HG02623 (cell line): ENCODE data around the gene NWD2.

Experiments used
- ATAC-seq: cut with Tn5 transposase; IDR thresholded peaks from one replicate; pipeline ENCODE4 v1.9.1; 2021; ENCODE audit warnings: moderate library complexity; ENCODE audit not compliant: unreplicated experiment

NWD2 gene

GRCh38 chr4:37464373-37465128 is 220.0 kb downstream of the NWD2 start:
- ATAC-seq, result no peak

GRCh38 chr4:37465296-37465695 is 220.8 kb downstream of the NWD2 start:
- no peak for ATAC-seq

GRCh38 chr4:37465845-37466244 is 221.3 kb downstream of the NWD2 start:
- no peak for ATAC-seq

- no peak for ATAC-seq
Observed at GRCh38 chr4:37467223-37467622, 222.7 kb downstream of the NWD2 start.

DNA sequence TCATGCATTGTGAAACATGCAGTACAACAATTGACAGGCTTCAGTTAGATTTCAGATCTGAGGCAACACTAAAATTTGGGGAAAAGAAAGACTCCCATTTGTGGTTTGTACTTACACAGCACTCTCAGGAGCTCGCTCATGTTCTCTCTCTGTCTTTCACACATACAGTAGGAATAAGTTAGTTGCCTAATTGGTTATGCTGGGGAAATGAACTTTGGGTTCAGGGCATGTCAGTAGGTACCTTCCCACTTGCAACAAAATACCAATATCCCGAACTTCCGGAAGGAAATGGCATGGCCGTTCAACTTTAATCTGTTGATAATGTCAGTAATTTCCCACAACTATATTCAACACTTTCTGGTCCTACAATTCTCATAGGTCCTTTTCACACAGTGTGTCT is 223.3 kb downstream of the NWD2 start:
- no peak for ATAC-seq

GRCh38 chr4:37469286-37469685 is 224.7 kb downstream of the NWD2 start:
- ATAC-seq, result no peak

GRCh38 chr4:37470245-37470644 is 225.7 kb downstream of the NWD2 start:
- ATAC-seq, result no peak

DNA sequence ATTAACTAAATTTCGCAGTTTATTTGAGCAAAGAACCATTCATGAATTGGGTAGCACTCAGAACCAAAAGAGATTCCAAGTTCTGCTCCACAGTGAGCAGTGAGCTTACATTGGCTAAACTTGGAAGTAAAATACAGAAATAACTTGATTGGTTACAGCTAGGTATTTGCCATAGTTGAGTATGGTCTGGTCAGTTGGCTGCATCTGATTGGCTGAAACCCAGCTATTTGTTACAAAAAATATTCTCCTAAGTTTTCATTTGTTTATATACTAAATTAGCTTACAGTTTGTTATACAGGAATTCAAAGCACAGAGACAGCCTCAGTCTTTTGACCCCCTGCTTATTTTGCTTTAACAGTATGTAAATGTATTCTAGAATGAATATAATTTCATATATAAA is 226.6 kb downstream of the NWD2 start:
- ATAC-seq, result no peak

GRCh38 chr4:37471971-37472370 is 227.4 kb downstream of the NWD2 start:
- ATAC-seq, result no peak

- no peak for ATAC-seq
Observed at GRCh38 chr4:37473807-37474206, 229.3 kb downstream of the NWD2 start.

DNA sequence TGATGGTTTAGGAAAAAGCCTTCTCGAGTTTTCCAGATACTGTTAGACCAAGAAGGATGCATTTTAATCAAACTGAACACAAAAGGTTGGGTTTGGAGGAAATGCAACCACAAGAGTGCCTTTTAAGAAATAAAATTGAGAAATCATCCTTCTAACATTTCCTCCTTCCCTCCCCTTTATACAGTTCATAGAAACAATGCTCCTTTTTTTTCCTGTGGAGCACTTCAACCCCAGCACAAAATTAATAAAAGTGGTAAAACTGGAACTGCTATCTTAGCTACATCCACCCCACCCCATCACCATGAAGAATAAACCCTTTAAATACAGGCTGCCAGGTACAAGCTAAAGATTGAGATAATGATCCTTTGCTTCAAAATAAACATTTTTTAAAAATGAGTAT is 230.5 kb downstream of the NWD2 start:
- no peak for ATAC-seq

DNA sequence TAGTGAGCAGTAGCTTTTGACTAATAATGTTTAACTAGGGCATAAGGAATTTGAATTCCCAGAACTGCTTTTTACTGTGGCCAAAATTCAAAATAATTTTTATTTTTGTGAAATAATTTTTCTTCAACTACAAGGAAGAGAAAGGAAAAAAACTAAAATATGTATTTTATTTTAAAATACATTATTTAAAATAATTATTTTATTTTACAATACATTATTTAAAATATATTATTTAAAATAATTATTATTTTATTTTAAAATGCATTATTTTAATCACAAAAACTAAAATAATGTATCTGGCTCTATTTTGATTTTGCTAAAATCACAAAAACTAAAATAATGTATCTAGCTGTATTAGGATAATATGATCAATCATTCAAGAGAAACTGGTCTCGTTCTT is 231.2 kb downstream of the NWD2 start:
- no peak for ATAC-seq

DNA sequence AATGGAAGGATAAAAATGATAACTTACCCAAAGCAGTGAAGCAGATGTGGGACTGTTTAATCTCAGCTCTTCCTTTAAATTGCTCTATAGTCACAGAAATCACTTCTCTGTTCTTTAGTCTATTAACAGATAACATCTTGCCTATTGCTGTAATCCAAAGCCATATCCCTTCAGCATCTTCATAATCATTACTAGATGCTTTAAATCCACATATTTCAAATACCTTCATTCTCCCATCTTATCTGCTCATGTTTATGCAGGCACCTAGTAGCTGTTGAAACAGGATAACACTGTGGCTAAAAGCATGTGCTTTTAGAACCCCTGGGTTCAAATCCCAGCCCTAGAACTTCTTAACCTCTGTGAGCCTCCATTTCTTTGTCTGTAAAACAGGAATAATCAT is 231.7 kb downstream of the NWD2 start:
- ATAC-seq, result no peak

- no peak for ATAC-seq
Observed at GRCh38 chr4:37476691-37477090, 232.1 kb downstream of the NWD2 start.

DNA sequence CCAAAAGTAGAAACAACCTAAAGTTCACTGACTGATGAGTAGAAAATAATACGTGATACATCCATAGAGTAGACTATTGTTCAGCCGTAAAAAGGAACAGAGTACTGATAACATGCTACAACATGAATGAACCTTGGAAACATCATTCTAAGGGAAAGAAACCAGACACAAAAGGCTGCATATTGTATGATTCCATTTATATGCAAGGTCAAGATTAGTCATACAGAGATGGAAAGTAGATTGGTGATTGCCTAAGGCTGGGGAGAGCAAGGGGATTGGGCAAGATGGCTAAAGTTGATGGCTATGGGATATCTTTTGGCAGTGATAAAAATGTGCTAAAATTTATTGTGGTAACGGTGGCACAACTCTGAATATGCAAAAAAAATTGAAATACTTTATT is 232.6 kb downstream of the NWD2 start:
- ATAC-seq, result no peak

- ATAC-seq, result no peak
Observed at GRCh38 chr4:37478151-37478550, 233.6 kb downstream of the NWD2 start.

GRCh38 chr4:37480509-37480908 is 236.0 kb downstream of the NWD2 start:
- no peak for ATAC-seq

DNA sequence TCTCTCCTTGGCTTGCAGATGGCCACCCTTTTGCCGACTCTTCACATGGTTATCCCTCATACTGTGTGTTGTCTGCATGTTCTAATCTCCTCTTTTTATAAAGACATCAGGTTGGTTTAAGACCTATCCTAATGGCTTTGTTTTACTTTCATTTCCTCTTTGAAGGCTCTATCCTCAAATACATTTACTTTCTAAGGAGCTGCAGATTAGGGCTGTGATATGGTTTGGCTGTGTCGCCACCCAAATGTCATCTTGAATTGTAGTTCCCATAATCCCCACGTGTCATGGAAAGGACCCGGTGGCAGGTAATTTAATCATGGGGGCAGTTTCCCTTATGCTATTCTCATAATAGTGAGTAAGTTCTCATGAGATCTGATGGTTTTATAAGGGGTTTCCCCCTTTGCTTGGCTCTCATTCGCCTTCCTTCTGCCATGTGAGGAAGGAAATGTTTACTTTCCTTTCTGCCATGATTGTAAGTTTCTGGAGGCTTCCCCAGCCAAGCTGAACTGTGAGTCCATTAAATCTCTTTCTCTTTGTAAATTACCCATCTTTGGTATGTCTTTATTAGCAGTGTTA is 237.1 kb downstream of the NWD2 start:
- ATAC-seq, result no peak

DNA sequence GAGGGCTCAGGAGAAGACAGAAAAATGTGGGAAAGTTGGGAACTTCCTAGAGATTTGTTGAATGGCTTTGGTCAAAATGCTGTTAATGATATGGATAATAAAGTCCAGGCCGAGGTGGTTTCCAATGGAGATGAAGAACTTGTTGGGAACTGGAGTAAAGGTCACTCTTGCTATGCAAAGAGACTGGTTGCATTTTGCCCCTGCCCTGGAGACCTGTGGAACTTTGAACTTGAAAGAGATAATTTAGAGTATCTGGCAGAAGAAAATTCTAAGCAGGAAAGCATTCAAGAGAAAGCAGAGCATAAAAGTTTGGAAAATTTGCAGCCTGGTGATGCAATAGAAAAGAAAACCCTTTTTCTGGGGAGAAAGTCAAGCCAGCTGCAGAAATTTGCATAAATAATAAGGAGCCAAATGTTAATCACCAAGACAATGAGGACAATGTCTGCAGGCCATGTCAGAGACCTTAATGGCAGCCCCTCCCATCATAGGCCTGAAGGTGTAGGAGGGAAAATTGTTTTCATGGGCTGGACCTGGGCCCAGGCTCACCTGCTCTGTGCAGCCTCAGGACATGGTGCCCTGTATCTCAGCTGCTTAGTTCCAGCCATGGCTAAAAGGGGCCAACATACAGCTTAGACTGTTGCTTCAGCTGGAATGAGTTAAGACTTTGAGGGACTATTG is 237.8 kb downstream of the NWD2 start:
- no peak for ATAC-seq

- no peak for ATAC-seq
Observed at GRCh38 chr4:37483610-37484009, 239.1 kb downstream of the NWD2 start.

- ATAC-seq, result no peak
Observed at GRCh38 chr4:37486166-37486565, 241.6 kb downstream of the NWD2 start.

- ATAC-seq, result no peak
Observed at GRCh38 chr4:37487668-37488067, 243.1 kb downstream of the NWD2 start.
